Right atrium auricular region (tissue), 2 donors: ENCODE results near the gene SLC8A1. TPM values are rescaled to one million over a fixed set of nuclear protein-coding genes. Genes with fewer than 3 reads are reported as not detected.

Source experiments
- DNase-seq: peaks from one replicate; pipeline ENCODE4 v3.0.0-alpha.2; 2019; ENCODE audit warnings: low spot score
- H3K27ac ChIP-seq, 2 donors: fragments of 200-600 bp; sonication (generic); 1 replicate in 1 of 2; 2 replicates in 1 of 2; pipeline ENCODE4 v1.5.1; 2016 to 2019
- H3K27me3 ChIP-seq, 2 donors: fragments of 200-600 bp; sonication (generic); one replicate each; pipeline versions ENCODE4 v1.5.1 to v1.6.0; 2017 to 2019
- H3K36me3 ChIP-seq: fragments of 200-600 bp; sonication (generic); one replicate; pipeline ENCODE4 v1.5.1; 2016
- H3K4me1 ChIP-seq, 2 donors: fragments of 200-600 bp; sonication (generic); one replicate each; pipeline versions ENCODE4 v1.5.1 to v1.6.0; 2017 to 2019
- H3K4me3 ChIP-seq, 2 donors: fragments of 200-600 bp; sonication (generic); 1 replicate in 1 of 2; 2 replicates in 1 of 2; pipeline ENCODE4 v1.5.1; 2017 to 2019; ENCODE audit warnings: mild to moderate bottlenecking in 1 of 2, moderate library complexity in 1 of 2
- H3K9me3 ChIP-seq, 2 donors: fragments of 200-600 bp; sonication (generic); one replicate each; pipeline ENCODE4 v1.5.1; 2019
- CTCF ChIP-seq, 2 donors: fragments of 200-600 bp; sonication (generic); IDR thresholded peaks; one replicate each; pipeline ENCODE4 v1.5.1; 2019; ENCODE audit warnings: antibody characterized with exemption in 2 of 2
- total RNA-seq, 2 donors: library from RNA; depleted of rRNA; stranded (reverse); fragments of >200 nt; gene quantifications; one replicate each; pipeline ENCODE4 v1.1.0, GENCODE V29; 2016

The SLC8A1 gene
- total RNA-seq, 2 donors from 2014 or later: 493 to 738 TPM

- no peak overlapping the region for H3K4me3 ChIP-seq
- H3K36me3 ChIP-seq: no peaks in the 10 kb centered on the region
- no peak for TF ChIP-seq CTCF (IDR thresholded peaks at IDR 0.05)
- H3K4me1 ChIP-seq: peaks cover 0 to 26% of the 10 kb centered on the region in 2 donors
- H3K27ac ChIP-seq: no peak overlapping the region
- no peaks in the 10 kb centered on the region for H3K27me3 ChIP-seq
- no peaks in the 10 kb centered on the region for H3K9me3 ChIP-seq
- DNase-seq: no peak
These were observed 223.6 kb downstream of the SLC8A1 start for GRCh38 chr2:40228310-40228709.

GRCh38 chr2:40227210-40227609, 224.7 kb downstream of the SLC8A1 start:
- no peak overlapping the region for H3K4me3 ChIP-seq
- H3K27ac ChIP-seq: no peak overlapping the region
- no peak for DNase-seq
- H3K9me3 ChIP-seq: peaks cover 0 to 2% of the 10 kb centered on the region in 2 donors
- no peak for TF ChIP-seq CTCF (IDR thresholded peaks at IDR 0.05)
- H3K4me1 ChIP-seq: peaks cover 0 to 26% of the 10 kb centered on the region in 2 donors
- H3K27me3 ChIP-seq: no peaks in the 10 kb centered on the region
- H3K36me3 ChIP-seq: no peaks in the 10 kb centered on the region

GRCh38 chr2:40226637-40227036, 225.3 kb downstream of the SLC8A1 start:
- Histone ChIP-seq H3K9me3 (peaks cover 0 to 6% of the 10 kb centered on the region in 2 donors), H3K27ac (peak overlapping the region in 1 of 2 donors; percentile 18), H3K27me3 (no peaks in the 10 kb centered on the region), H3K36me3 (no peaks in the 10 kb centered on the region), H3K4me3 (no peak overlapping the region), H3K4me1 (peaks cover 0 to 26% of the 10 kb centered on the region in 2 donors)
- TF ChIP-seq CTCF (IDR thresholded peaks at IDR 0.05): no peak
- DNase-seq: no peak

- DNase-seq: no peak
- no peak for TF ChIP-seq CTCF (IDR thresholded peaks at IDR 0.05)
- Histone ChIP-seq H3K27ac (peak overlapping the region in 1 of 2 donors; percentile 9), H3K4me1 (peaks cover 0 to 27% of the 10 kb centered on the region in 2 donors), H3K9me3 (peaks cover 0 to 6% of the 10 kb centered on the region in 2 donors), H3K4me3 (no peak overlapping the region), H3K27me3 (no peaks in the 10 kb centered on the region), H3K36me3 (no peaks in the 10 kb centered on the region)
These were observed 226.2 kb downstream of the SLC8A1 start for GRCh38 chr2:40225670-40226210.

- Histone ChIP-seq H3K27ac (no peak overlapping the region), H3K4me1 (peaks cover 0 to 39% of the 10 kb centered on the region in 2 donors)
- TF ChIP-seq CTCF (IDR thresholded peaks at IDR 0.05): no peak
These were observed 227.6 kb downstream of the SLC8A1 start for GRCh38 chr2:40224318-40224717.

More at GRCh38 chr2:40224318-40224717, 227.6 kb downstream of the SLC8A1 start:
- Histone ChIP-seq H3K9me3 (peaks cover 0 to 6% of the 10 kb centered on the region in 2 donors), H3K27me3 (no peaks in the 10 kb centered on the region), H3K4me3 (no peak overlapping the region), H3K36me3 (no peaks in the 10 kb centered on the region)
- DNase-seq: no peak
